Activated CD4-positive, alpha-beta T cell treated with anti-CD3 and anti-CD28 coated beads, Interleukin-2, amount 50 U/mL, for 1 hour (primary cell): ENCODE results near the gene JUND.
"Not testable (repeated sequence)": the region's sequence is repeated elsewhere in the genome, so short reads cannot be mapped to it uniquely, and the experiment has no call there.

Source experiments
- DNase-seq: peaks from one replicate; pipeline ENCODE4 v3.0.0-alpha.2; 2020

The JUND gene

GRCh38 chr19:18281082-18282020, at the start of gene JUND:
Gene JUND, minus strand, starts transcription at chr19:18281622. Its CDS starts 138 bp downstream, at chr19:18281484.
- peak; percentile 97 for DNase-seq

GRCh38 chr19:18330868-18331267, 49.4 kb upstream of the JUND start:
- no peak for DNase-seq

GRCh38 chr19:18329035-18329376, 47.6 kb upstream of the JUND start:
- no peak for DNase-seq

GRCh38 chr19:18328340-18329034, 47.1 kb upstream of the JUND start:
- DNase-seq, result peak; percentile 82

GRCh38 chr19:18326772-18327171, 45.4 kb upstream of the JUND start:
- DNase-seq, result no peak

GRCh38 chr19:18324373-18324731, 42.9 kb upstream of the JUND start:
- DNase-seq, result not testable (repeated sequence)

- peak; percentile 100 for DNase-seq
These were observed 41.5 kb upstream of the JUND start, which contains the start of gene LSM4 for GRCh38 chr19:18322759-18323460. Gene LSM4, minus strand, starts transcription at chr19:18323076. Its CDS starts 56 bp downstream, at chr19:18323020.

GRCh38 chr19:18322318-18322758, 40.9 kb upstream of the JUND start:
- no peak for DNase-seq

GRCh38 chr19:18321734-18322102, 40.3 kb upstream of the JUND start:
- DNase-seq, result no peak

GRCh38 chr19:18320865-18321733, 39.7 kb upstream of the JUND start:
- DNase-seq, result no peak

- DNase-seq, result no peak
These were observed 38.2 kb upstream of the JUND start for GRCh38 chr19:18319591-18320135.

- peak; percentile 44 for DNase-seq
These were observed 36.8 kb upstream of the JUND start for GRCh38 chr19:18317961-18318800.

- no peak for DNase-seq
These were observed 32.0 kb upstream of the JUND start for GRCh38 chr19:18313398-18313797.

- DNase-seq, result no peak
These were observed 30.7 kb upstream of the JUND start for GRCh38 chr19:18312092-18312534.

GRCh38 chr19:18311502-18312091, 30.2 kb upstream of the JUND start:
- DNase-seq, result no peak

GRCh38 chr19:18310966-18311365, 29.5 kb upstream of the JUND start:
- DNase-seq, result no peak

GRCh38 chr19:18310118-18310909, 28.9 kb upstream of the JUND start:
- DNase-seq, result no peak

GRCh38 chr19:18309525-18310064, 28.2 kb upstream of the JUND start:
- no peak for DNase-seq

- DNase-seq, result no peak
These were observed 27.5 kb upstream of the JUND start for GRCh38 chr19:18308948-18309325.
